Right renal pelvis (tissue), 4 donors: ENCODE data around the gene RNF14. TPM values are rescaled to one million over a fixed set of nuclear protein-coding genes. Genes with fewer than 3 reads are reported as not detected.
"Not testable (repeated sequence)": the region's sequence is repeated elsewhere in the genome, so short reads cannot be mapped to it uniquely, and the experiment has no call there.

Source experiments
- DNase-seq, 4 donors: peaks; one replicate each; pipeline ENCODE4 v3.0.0-alpha.2; 2013; ENCODE audit warnings: low read depth in 4 of 4, low spot score in 3 of 4, missing footprints in 1 of 4
- polyA plus RNA-seq, 4 donors: library from polyadenylated mRNA; unstranded; fragments of 120-200 nt; gene quantifications; one replicate each; pipeline ENCODE4 v1.2.1, GENCODE V29; 2013; ENCODE audit not compliant: insufficient read length in 4 of 4

The RNF14 gene
- polyA plus RNA-seq, 4 donors = 58.6 to 72.0 (median 69.1) TPM

DNA sequence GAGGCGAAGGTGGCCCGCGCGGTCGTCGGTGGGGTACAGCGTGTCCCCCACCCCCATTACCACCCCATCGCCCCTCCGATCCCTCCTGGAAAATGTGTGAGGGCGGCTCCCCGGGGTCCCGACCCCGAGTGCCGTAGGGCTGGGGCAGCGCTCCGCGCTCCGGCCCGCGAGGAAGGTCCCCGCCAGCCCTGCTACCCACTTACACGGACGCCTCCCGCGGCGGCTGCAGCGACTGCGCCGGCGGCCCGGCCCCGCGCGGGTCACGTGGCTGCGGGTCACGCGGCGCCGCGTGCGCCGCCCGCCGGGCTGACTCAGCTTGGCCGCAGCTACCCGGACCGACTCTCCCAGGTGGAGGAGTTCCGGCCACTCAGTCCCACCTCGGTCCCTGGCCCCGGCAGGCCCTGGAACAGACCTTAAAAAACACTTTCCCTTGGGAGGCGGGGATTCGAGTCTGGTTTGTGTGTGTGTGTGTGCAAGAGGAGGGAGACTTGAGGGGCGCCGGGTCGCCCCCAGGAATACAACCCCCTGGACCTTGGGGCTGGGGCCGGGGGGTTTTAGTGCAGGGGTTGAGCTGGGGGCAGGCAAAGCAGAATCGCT lies 44.0 kb downstream of the RNF14 start, which contains the start of gene GNPDA1:
TSS of gene GNPDA1 (minus strand) at position 236 of the 597 bp plus-strand sequence. CDS start 992 bp downstream, outside the sequence.
- peak; percentile 44 to 59 (median 58) for DNase-seq

DNA sequence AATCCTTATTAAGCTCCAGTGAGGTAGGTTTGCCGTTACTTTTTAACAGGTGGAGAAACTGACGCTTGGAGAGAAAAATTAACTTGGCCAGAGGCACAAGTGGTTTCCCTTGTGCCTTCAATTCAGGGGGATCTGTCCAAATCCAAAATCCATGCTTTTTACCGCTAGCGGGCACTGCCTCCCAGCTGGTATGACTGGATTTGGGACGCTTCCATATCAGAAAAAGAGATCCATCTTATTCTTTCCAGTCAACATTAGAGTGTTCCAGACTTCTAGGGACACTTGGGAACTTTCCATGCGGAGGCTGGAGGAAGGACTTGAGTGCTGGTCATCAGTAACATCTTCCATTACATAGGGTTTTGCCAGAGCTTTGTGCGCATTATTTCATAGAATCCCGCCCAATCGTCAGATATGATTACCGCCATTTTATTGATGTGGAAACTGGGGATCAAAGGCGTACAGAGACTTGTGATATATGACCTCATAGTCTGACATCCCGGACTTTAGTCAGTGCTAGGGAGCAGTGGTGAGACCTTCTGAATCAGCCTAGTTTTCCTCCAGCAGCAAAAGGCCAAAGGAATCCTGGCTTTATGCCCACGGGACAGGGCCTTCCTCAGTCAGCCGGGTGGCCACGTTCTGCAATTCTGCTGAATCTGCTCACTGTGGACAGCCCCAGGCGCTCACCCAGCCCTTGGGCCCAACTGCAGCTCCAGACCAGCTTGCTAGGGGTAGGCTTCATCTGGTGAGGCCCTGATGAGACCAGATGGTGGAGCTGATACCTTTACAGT lies 45.0 kb downstream of the RNF14 start:
- no peak for DNase-seq

GRCh38 chr5:142014911-142015584 lies 46.1 kb downstream of the RNF14 start:
- peak in 2 of 4 donors; percentile 38 to 39 for DNase-seq

- DNase-seq = no peak
These were observed 47.1 kb downstream of the RNF14 start for GRCh38 chr5:142015781-142016533.

GRCh38 chr5:142016556-142016955 lies 47.7 kb downstream of the RNF14 start:
- DNase-seq = no peak

GRCh38 chr5:142017832-142018427 lies 49.0 kb downstream of the RNF14 start:
- DNase-seq = no peak

GRCh38 chr5:142020122-142020659 lies 51.3 kb downstream of the RNF14 start:
- DNase-seq = no peak

DNA sequence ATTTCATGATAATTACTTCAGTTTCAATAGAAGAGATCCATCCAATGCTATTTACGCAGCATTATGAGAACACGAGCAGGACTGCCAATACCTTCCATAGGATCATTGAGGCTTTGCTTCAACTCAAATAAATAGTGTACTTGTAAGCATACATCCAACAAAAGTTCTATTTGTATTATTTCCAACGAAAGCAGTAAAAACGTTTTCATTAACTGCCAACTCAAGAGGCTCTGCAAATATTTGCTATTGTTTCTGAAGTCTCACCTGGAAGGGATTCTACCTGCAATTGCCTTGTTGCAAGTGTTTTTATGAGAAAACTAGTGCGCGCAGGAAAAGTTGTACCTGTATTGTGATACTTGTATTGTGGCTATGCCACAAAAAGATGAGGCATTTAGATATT lies 54.9 kb downstream of the RNF14 start:
- DNase-seq = no peak

- peak; percentile 61 to 81 (median 74) for DNase-seq
These were observed 55.9 kb downstream of the RNF14 start for GRCh38 chr5:142024771-142025304.

GRCh38 chr5:142025637-142026036 lies 56.7 kb downstream of the RNF14 start:
- no peak for DNase-seq

DNA sequence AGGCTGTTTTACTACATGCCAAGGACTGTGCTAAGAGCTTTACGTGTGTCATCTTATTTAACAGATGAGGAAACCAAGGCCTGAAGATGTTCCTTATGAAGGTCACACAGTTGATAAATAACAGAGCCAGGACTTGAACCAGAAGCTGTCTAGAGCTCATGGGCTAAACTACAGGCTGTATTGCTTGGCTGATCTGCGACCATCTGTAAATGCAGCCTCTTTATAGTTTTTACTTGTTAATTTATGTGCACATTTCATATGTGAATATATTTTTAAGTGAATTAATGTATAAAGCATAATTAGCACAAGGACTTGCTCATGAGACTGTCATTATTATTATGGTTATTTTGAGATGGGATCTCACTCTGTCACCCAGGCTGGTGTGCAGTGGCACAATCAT lies 63.2 kb downstream of the RNF14 start:
- DNase-seq = no peak

DNA sequence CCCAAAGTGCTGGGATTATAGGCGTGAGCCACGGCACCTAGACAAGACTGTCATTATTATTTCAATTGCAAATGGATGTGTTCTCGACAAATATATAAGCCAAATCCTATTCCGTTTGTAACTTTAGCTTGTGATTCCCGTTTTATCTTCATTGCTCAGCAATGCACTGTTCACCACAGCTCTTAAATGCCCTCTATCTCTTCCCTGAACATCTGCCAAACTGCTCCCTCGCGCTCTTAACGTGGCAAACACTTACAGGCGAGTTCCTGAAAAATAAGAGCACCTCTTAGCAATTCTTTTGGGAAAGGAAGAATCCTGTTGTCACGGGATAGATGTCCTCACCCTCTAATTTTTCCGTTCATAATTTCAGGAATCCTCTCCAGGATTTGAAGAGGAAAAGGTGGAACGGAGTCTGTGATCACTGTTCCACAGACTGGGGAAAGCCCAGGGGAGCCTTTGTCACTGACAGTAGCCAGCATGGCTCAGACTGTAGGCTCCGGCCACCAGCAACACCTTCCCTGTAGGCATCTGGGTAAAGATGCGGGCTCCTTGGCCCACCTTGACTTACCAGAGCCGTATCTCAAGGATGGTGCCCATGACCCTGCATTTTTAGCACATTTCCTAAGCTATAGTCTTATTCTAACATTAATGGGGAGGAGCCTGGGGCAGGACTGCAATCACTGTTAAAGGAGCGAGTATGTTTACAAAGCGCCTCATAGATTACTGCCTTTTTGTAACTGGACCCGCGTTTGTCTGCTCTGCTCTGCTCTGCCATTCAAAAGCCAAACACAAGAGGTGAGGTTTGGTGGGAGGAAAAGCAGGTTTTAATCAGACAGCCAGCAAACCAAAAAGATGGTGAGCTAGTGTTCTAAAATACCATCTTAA lies 64.1 kb downstream of the RNF14 start:
- DNase-seq = no peak

DNA sequence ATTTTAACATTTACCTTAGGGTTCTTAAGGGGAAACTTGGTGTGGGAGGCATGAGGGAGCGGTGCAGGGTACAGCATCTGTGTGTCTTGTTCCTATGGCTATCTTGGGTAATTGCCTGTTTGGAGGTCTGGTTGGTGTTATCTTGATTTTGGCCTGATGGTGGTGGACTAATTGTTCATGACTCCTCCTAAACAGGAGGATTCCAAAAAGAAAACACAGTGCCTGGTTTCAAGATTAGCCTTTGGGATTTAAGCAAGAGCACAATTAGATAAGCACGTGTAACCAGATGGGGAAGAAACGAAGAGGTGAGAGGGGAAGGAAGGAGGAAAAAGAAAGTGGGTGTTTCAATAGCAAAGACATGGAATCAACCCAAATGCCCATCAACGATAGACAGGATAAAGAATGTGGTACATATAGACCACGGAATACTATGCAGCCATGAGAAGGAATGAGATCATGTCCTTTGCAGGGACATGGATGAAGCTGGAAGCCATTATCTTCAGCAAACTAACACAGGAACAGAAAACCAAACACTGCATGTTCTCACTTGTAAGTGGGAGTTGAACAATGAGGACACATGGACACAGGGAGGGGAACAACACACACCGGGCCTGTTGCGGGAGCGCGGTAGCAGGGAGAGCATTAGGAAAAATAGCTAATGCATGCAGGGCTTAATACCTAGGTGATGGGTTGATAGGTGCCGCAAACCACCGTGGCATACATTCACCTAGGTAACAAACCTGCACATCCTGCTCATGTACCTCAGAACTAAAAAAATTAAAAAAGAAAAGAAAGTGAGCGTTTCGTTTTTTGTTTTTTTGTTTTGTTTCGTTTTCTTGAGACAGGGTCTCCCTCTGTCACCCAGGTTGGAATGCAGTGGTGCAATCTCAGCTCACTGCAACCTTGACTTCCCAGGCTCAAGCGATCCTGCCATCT lies 65.0 kb downstream of the RNF14 start:
- not testable (repeated sequence) for DNase-seq

- DNase-seq = no peak
These were observed 66.1 kb downstream of the RNF14 start for GRCh38 chr5:142034994-142035393.

DNA sequence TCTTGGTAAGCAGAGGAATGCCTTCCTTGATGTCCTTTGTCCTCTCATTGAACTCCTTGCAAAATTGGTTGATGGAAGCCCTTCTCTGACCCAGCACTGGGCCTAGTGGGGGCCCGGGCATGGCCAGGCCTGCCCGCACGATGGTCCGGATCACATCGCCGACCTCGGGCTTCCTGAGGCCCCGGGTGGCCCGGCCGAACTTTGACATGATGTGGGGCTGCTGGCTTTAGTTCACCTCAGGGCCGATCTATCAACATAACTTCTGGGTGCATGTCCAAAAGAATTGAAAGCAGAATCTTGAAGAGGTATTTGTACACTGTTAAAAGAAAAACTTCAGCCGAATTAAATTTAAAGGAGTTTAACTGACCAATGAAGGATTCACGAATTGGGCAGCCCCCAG lies 68.0 kb downstream of the RNF14 start:
- no peak for DNase-seq

DNA sequence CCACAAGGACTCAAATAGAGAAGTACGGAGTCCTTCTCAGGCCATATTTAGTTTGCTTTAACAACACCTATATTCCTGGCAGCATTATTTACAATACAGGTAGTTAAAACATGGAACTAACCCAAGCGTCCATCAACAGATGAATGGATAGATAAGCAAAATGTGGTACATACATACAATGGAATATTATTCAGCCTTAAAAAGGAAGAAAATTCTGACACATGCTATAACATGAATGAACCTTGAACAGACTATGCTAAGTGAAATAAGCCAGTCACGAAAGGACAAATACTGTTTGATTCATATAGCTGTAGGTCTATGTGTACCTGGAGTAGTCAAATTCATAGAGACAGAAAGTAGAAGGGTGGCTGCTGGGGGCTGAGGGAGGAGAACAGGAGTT lies 68.7 kb downstream of the RNF14 start:
- DNase-seq = not testable (repeated sequence)

- no peak for DNase-seq
These were observed 69.8 kb downstream of the RNF14 start for GRCh38 chr5:142038735-142039134.
